Psoas muscle (tissue), 8 donors: ENCODE results near the gene CCND2. TPM values are rescaled to one million over a fixed set of nuclear protein-coding genes. Genes with fewer than 3 reads are reported as not detected.

Experiments used
- ATAC-seq, 4 donors: fragments of 200-7000 bp; cut with Tn5 transposase; one replicate each; pipeline ENCODE4 v1.9.1; 2020; ENCODE audit warnings: moderate library complexity in 3 of 4, mild to moderate bottlenecking in 2 of 4
- DNase-seq, 2 donors: peaks; one replicate each; pipeline ENCODE4 v3.0.0-alpha.2; 2020
- H3K27ac ChIP-seq: fragments of 200-600 bp; one replicate; pipeline ENCODE4 v1.8.0; 2022
- H3K27me3 ChIP-seq, 3 donors: fragments of 200-600 bp in 1 of 3; one replicate each; pipeline versions ENCODE4 v1.6.1 to v1.8.0; 2013 to 2022; ENCODE audit warnings: low read length in 2 of 3, mild to moderate bottlenecking in 2 of 3, moderate library complexity in 1 of 3; ENCODE audit not compliant: insufficient read depth in 3 of 3
- H3K36me3 ChIP-seq, 2 donors: fragments of 200-600 bp in 1 of 2; one replicate each; pipeline versions ENCODE4 v1.6.1 to v1.8.0; 2013 to 2022; ENCODE audit warnings: low read depth in 1 of 2, mild to moderate bottlenecking in 1 of 2, moderate library complexity in 1 of 2; ENCODE audit not compliant: insufficient read depth in 1 of 2
- H3K4me1 ChIP-seq: fragments of 200-600 bp; one replicate; pipeline ENCODE4 v1.8.0; 2022
- H3K4me3 ChIP-seq: fragments of 200-600 bp; one replicate; pipeline ENCODE4 v1.8.0; 2022; ENCODE audit warnings: mild to moderate bottlenecking
- H3K9me3 ChIP-seq: fragments of 200-600 bp; one replicate; pipeline ENCODE4 v1.8.0; 2022
- WGBS, 3 donors: extraction: QIAGEN DNeasy Blood & Tissue Kit; methylation state at CpG; one replicate each; pipeline versions ENCODE4 v1.1.6 to v1.1.7; 2013; 5-methylcytosine and 5-hydroxymethylcytosine counted together
- intact Hi-C, 2 donors: fragments of 100-400 bp; cut with DNase I; formaldehyde crosslinking; loops; one replicate each; pipeline versions ENCODE4 v1.11.0 to v1.14.2; 2022
- polyA plus RNA-seq, 3 donors: library from polyadenylated mRNA; stranded (reverse); fragments of 200-250 nt; gene quantifications; one replicate each; pipeline ENCODE4 v1.2.3, GENCODE V29; 2013
- total RNA-seq, 4 donors: library from RNA; stranded (reverse); fragmentation: NEBNext Ultra II Directional in 2 of 4; extraction: Animal tissue kit (Norgen Biotek cat#: 25700) in 2 of 4; gene quantifications; one replicate each; pipeline versions ENCODE4 v1.2.1 to v1.2.4, GENCODE V29; 2021 to 2023
- TF ChIP-seq, protein P1 (sequence below): fragments of 200-600 bp; IDR thresholded peaks from one replicate; pipeline ENCODE4 v1.8.0; 2022; ENCODE audit warnings: antibody characterized with exemption
- donor health status: healthy with polysubstance abuse.
- donor health status: DM: no; HTN: no; CAD: no; lungs with moderate emphysema.
- donor health status: Bipolar disorder and iron deficiency.
- donor health status: healthy.
- donor health status: DM: yes; HTN: yes; CAD: no.
- donor health status: DM: no; HTN: no; CAD: no.
- donor health status: DM: no; HTN: no; CAD: no.
- donor health status: DM: yes; HTN: yes; CAD: no.

The CCND2 gene
- total and polyA plus RNA-seq, 7 donors: 0.31 to 10.1 (median 3.3) TPM

DNA sequence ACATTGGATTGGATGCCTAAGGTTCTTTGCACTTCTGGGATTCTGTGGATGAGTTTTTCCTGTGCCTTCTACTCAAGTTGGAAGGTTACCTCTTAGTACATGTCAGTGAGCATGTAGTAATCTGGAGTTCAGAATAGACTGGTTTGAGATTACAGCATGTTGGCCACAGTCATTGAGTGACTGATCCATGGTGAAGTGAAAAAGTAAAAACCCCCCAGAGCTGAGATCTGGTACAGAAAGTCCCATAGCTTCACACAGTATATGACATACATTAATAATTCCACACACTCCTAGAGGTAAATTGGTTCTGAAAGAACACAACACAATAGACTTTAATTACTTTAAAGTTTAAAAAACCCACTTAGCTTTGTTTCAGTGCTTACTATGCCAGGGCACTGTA, 11.9 kb upstream of the CCND2 start:
- intact Hi-C loops: no loop called here
- peaks cover 0 to 15% (median 9%) of the 10 kb centered on the region in 3 donors for H3K27me3 ChIP-seq
- TF ChIP-seq, protein P1, sequence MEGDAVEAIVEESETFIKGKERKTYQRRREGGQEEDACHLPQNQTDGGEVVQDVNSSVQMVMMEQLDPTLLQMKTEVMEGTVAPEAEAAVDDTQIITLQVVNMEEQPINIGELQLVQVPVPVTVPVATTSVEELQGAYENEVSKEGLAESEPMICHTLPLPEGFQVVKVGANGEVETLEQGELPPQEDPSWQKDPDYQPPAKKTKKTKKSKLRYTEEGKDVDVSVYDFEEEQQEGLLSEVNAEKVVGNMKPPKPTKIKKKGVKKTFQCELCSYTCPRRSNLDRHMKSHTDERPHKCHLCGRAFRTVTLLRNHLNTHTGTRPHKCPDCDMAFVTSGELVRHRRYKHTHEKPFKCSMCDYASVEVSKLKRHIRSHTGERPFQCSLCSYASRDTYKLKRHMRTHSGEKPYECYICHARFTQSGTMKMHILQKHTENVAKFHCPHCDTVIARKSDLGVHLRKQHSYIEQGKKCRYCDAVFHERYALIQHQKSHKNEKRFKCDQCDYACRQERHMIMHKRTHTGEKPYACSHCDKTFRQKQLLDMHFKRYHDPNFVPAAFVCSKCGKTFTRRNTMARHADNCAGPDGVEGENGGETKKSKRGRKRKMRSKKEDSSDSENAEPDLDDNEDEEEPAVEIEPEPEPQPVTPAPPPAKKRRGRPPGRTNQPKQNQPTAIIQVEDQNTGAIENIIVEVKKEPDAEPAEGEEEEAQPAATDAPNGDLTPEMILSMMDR: no peak
- no peaks in the 10 kb centered on the region for H3K36me3 ChIP-seq
- peaks cover 3% of the 10 kb centered on the region for H3K9me3 ChIP-seq
- no peak overlapping the region for H3K27ac ChIP-seq
- H3K4me3 ChIP-seq: no peak overlapping the region
- no peak for DNase-seq
- ATAC-seq: no peak
- no peaks in the 10 kb centered on the region for H3K4me1 ChIP-seq

DNA sequence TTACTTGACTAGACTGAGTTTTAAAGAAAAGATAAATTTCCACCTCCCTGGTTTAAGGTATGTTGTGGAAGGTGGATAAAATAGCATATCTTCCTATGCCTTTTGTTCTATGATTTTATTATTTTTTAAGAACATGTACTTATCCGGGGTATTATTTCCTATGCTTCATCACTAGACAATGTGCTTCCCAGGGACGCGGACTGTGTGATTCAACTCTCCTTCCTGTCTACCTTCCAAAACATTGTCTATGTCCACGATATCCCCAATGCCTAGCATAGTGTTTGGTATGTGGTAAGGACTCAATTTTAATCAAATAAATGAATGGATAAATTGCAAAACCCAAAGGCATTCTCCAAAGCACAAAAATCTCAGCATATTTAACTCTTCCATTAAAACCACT, 8.3 kb upstream of the CCND2 start:
- Histone ChIP-seq H3K4me3 (no peak overlapping the region), H3K36me3 (no peaks in the 10 kb centered on the region), H3K9me3 (no peaks in the 10 kb centered on the region), H3K27ac (no peak overlapping the region), H3K27me3 (peaks cover 0 to 46% (median 19%) of the 10 kb centered on the region in 3 donors), H3K4me1 (peaks cover 10% of the 10 kb centered on the region)
- 73 to 83% (median 76%) methylated on average over 4 of the region's 4 CpGs for WGBS, 3 donors
- DNase-seq (no peak), ATAC-seq (no peak)
- intact Hi-C loops: no loop called here
- TF ChIP-seq, protein P1: no peak

DNA sequence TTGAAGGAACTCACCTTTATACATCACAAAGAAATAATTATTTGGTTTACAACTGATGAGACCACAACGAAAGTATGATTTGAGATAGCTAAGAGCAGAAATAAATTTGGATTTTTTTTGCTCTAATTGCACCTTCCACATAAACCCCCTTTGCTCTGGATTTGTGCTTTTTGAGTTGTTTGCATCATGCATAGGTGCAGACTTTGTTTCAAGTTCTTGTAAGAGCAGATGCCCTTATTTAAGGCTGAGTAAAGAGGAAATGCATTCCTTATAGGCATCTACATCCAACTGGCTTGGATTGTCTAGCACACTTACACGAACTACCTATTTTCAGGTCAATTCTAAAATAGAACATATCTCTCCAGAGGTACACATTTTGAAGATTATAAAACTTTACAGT, 6.6 kb upstream of the CCND2 start:
- Histone ChIP-seq H3K9me3 (no peaks in the 10 kb centered on the region), H3K4me3 (no peak overlapping the region), H3K27me3 (peaks cover 0 to 59% (median 31%) of the 10 kb centered on the region in 3 donors), H3K36me3 (no peaks in the 10 kb centered on the region), H3K4me1 (peaks cover 26% of the 10 kb centered on the region), H3K27ac (no peak overlapping the region)
- no peak for ATAC-seq
- WGBS, 3 donors: 91 to 97% (median 96%) methylated on average over 2 of the region's 2 CpGs
- TF ChIP-seq, protein P1: no peak
- no peak for DNase-seq
- intact Hi-C loops: no loop called here

DNA sequence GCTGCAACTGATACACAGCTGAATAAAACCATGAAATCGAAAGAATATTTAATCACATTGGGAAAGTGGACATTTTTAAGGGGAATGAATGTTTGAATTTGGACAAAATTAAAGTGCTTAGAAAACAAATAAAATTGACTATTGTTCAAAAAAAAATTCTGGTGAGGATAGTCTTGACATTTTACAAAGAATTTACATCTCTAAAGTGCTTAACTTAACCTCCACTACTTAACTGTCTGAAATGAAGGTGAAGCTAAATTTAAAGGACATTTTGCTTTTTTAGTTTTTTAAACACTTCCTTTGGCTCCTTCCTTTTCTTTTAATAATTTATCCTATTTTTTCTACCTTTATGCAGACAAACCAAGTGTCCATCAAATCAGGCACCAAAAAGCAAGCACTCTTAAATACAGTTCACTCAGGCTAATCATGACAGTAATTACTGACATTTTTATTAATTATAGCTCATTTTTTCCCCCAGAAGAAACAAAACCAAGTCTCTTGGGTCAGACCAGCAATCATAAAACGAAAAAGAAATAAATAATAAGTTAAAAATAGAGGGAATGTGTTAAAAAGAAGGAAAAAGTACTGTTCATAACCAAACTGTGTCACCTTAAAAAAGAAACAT, 5.7 kb upstream of the CCND2 start:
- intact Hi-C loops: no loop called here
- no peak overlapping the region for H3K27ac ChIP-seq
- TF ChIP-seq, protein P1: no peak
- H3K9me3 ChIP-seq: no peaks in the 10 kb centered on the region
- 68 to 82% (median 78%) methylated on average over 2 of the region's 2 CpGs for WGBS, 3 donors
- ATAC-seq (no peak), DNase-seq (no peak)
- H3K36me3 ChIP-seq: no peaks in the 10 kb centered on the region
- peaks cover 0 to 66% (median 29%) of the 10 kb centered on the region in 3 donors for H3K27me3 ChIP-seq
- peaks cover 34% of the 10 kb centered on the region for H3K4me1 ChIP-seq
- no peak overlapping the region for H3K4me3 ChIP-seq
